Left ventricle myocardium inferior (tissue), 1 donor: ENCODE data around the gene HMG20A. TPM values are rescaled to one million over a fixed set of nuclear protein-coding genes. Genes with fewer than 3 reads are reported as not detected.

ENCODE experiments used
- DNase-seq: peaks from one replicate; pipeline ENCODE4 v3.0.0-alpha.2; 2020
- H3K27ac ChIP-seq: fragments of 200-600 bp; replicated peaks from 2 replicates; pipeline ENCODE4 v1.8.0; 2021
- H3K27me3 ChIP-seq: fragments of 200-600 bp; 2 replicates; pipeline ENCODE4 v1.8.0; 2021; ENCODE audit warnings: low read depth
- H3K36me3 ChIP-seq: fragments of 200-600 bp; 2 replicates; pipeline ENCODE4 v1.8.0; 2021
- H3K4me1 ChIP-seq: fragments of 200-600 bp; 2 replicates; pipeline ENCODE4 v1.8.0; 2021
- H3K4me3 ChIP-seq: fragments of 200-600 bp; 2 replicates; pipeline ENCODE4 v1.8.0; 2021; ENCODE audit warnings: mild to moderate bottlenecking, moderate library complexity
- H3K9me3 ChIP-seq: fragments of 200-600 bp; replicated peaks from 2 replicates; pipeline ENCODE4 v1.8.0; 2021
- CTCF ChIP-seq: fragments of 200-600 bp; IDR thresholded peaks from 2 replicates; pipeline ENCODE4 v1.8.0; 2021; ENCODE audit warnings: antibody characterized with exemption, mild to moderate bottlenecking, borderline replicate concordance
- intact Hi-C: fragments of 100-400 bp; cut with micrococcal nuclease; formaldehyde crosslinking; loops from one replicate; pipeline ENCODE4 v1.11.0; 2022
- total RNA-seq: library from RNA; stranded (reverse); fragmentation: NEBNext Ultra II Directional; extraction: Animal tissue kit (Norgen Biotek cat#: 25700); gene quantifications from one replicate; pipeline ENCODE4 v1.2.1, GENCODE V29; 2021
- donor health status: DM: no; HTN: yes; CAD: no; lungs with severe emphysema.

The HMG20A gene
- total RNA-seq, 1 donor from 2014 or later, result 30.5 TPM

- intact Hi-C loops, result no loop called here
- H3K27ac ChIP-seq, result peak overlapping the region; percentile 53
Observed at GRCh38 chr15:77489647-77490046, 69.0 kb downstream of the HMG20A start.

GRCh38 chr15:77493324-77493907 is 72.7 kb downstream of the HMG20A start:
- H3K9me3 ChIP-seq, result no peaks in the 10 kb centered on the region
- H3K4me1 ChIP-seq, result peaks cover 80% of the 10 kb centered on the region
- no peaks in the 10 kb centered on the region for H3K36me3 ChIP-seq
- no peak for TF ChIP-seq CTCF
- H3K4me3 ChIP-seq, result no peak overlapping the region
- peak overlapping the region; percentile 95 for H3K27ac ChIP-seq
- DNase-seq, result no peak
- H3K27me3 ChIP-seq, result no peaks in the 10 kb centered on the region
- intact Hi-C loops, result no loop called here

More at GRCh38 chr15:77489647-77490046, 69.0 kb downstream of the HMG20A start:
- Histone ChIP-seq H3K9me3 (no peaks in the 10 kb centered on the region), H3K27me3 (no peaks in the 10 kb centered on the region), H3K36me3 (peaks cover 6% of the 10 kb centered on the region), H3K4me1 (peaks cover 77% of the 10 kb centered on the region), H3K4me3 (no peak overlapping the region)
- DNase-seq, result no peak
- TF ChIP-seq CTCF, result no peak

- Histone ChIP-seq H3K9me3 (no peaks in the 10 kb centered on the region), H3K27ac (peak overlapping the region; percentile 95), H3K4me1 (peaks cover 86% of the 10 kb centered on the region), H3K36me3 (no peaks in the 10 kb centered on the region), H3K27me3 (no peaks in the 10 kb centered on the region), H3K4me3 (no peak overlapping the region)
- intact Hi-C loops, result no loop called here
- no peak for TF ChIP-seq CTCF
- no peak for DNase-seq
Observed at GRCh38 chr15:77494073-77494867, 73.6 kb downstream of the HMG20A start.

GRCh38 chr15:77494964-77495363 is 74.3 kb downstream of the HMG20A start:
- peak overlapping the region; percentile 95 for H3K27ac ChIP-seq
- peaks cover 90% of the 10 kb centered on the region for H3K4me1 ChIP-seq
- intact Hi-C loops, result no loop called here
- H3K27me3 ChIP-seq, result no peaks in the 10 kb centered on the region
- no peak overlapping the region for H3K4me3 ChIP-seq
- no peak for DNase-seq
- TF ChIP-seq CTCF, result no peak
- no peaks in the 10 kb centered on the region for H3K36me3 ChIP-seq
- H3K9me3 ChIP-seq, result no peaks in the 10 kb centered on the region

- Histone ChIP-seq H3K27ac (peak overlapping the region; percentile 95), H3K27me3 (no peaks in the 10 kb centered on the region), H3K4me1 (peaks cover 95% of the 10 kb centered on the region), H3K9me3 (no peaks in the 10 kb centered on the region), H3K4me3 (peak overlapping the region; percentile 50), H3K36me3 (no peaks in the 10 kb centered on the region)
- TF ChIP-seq CTCF, result no peak
- intact Hi-C loops, result no loop called here
- peak; percentile 40 for DNase-seq
Observed at GRCh38 chr15:77495838-77496596, 75.3 kb downstream of the HMG20A start.
